A549 treated with CpdA at 1 μM for 4 hours (cell line): ENCODE measurements around the gene HERC4. TPM values are rescaled to one million over a fixed set of nuclear protein-coding genes. Genes with fewer than 3 reads are reported as not detected.

Source experiments
- total RNA-seq: library from RNA; stranded (reverse); fragments of 200-300 nt; extraction: Qiagen RNA extraction; gene quantifications from 5 replicates; pipeline ENCODE4 v1.2.3, GENCODE V29; 2022; ENCODE audit warnings: low read depth

HERC4 gene, protein sequence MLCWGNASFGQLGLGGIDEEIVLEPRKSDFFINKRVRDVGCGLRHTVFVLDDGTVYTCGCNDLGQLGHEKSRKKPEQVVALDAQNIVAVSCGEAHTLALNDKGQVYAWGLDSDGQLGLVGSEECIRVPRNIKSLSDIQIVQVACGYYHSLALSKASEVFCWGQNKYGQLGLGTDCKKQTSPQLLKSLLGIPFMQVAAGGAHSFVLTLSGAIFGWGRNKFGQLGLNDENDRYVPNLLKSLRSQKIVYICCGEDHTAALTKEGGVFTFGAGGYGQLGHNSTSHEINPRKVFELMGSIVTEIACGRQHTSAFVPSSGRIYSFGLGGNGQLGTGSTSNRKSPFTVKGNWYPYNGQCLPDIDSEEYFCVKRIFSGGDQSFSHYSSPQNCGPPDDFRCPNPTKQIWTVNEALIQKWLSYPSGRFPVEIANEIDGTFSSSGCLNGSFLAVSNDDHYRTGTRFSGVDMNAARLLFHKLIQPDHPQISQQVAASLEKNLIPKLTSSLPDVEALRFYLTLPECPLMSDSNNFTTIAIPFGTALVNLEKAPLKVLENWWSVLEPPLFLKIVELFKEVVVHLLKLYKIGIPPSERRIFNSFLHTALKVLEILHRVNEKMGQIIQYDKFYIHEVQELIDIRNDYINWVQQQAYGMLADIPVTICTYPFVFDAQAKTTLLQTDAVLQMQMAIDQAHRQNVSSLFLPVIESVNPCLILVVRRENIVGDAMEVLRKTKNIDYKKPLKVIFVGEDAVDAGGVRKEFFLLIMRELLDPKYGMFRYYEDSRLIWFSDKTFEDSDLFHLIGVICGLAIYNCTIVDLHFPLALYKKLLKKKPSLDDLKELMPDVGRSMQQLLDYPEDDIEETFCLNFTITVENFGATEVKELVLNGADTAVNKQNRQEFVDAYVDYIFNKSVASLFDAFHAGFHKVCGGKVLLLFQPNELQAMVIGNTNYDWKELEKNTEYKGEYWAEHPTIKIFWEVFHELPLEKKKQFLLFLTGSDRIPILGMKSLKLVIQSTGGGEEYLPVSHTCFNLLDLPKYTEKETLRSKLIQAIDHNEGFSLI
- total RNA-seq: 54.5 to 72.1 TPM (median 61.5 TPM) in 5 replicates

DNA sequence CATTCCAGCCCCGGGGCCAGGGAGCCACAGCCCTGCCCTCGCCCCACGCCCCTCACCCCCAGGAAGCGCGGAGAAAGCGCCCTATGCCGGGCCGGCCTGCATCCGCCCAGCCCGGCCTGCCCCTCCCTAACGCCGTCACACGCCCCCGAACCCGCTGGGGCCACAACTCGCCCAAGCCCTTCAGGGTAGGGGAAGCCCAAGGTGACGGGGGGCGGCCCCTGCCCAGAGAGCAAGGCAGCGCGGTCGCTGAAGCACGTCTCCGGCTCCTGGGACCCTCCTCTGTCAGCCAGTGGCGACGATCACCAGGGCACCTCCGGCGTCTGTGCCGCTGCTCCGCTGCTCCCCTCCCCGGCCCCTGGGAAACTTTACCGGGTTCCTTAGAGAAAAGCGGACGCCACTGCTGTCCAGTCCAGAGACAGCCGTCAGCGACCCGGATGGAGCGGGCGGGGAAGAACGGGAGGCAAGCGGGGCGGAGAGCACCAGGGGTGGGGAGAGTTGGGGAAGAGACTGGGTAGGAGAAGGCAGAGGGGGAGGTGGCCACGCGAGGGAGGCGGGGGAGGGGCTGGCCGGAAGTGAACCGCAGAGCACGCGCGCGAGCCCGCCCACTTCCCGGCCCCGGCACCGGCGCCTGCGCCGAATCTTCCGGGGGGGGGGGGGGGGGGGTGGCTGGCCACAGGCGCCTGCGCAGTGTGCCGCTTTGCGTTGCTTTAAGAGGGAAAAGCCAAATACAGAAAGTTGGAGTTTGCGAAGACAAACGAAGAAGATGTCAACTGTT, at the start of gene HERC4:
Gene HERC4, minus strand, starts transcription at position 509 of the 775 bp plus-strand sequence. CDS start 2,175 bp downstream, outside the sequence.

DNA sequence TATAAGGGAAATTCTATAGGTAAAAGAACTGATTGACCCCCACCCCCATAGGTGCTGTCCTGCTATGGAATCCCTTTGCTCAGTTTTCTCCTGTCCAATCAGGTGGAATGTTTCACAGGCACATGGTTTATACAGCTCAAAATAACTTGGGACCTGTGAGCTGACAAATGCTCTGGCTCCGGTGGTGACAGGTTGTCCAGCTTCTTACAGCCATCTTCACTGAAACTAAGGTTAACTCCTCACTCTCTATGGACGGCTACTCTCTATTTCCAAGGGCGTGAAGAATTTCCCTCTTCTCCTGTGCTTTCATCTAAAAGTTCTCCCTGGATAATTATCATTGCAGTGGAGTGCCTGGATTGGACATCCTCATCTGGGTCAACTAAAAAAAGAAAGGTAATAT, 34.2 kb upstream of the HERC4 start, which contains the start of gene MYPN:
Gene MYPN, plus strand, starts transcription at position 158 of the 400 bp plus-strand sequence. CDS start 11,951 bp downstream, outside the sequence.

GRCh38 chr10:67884313-67884841, 190.7 kb downstream of the HERC4 start, which contains the start of gene SIRT1:
TSS of gene SIRT1 (plus strand) at chr10:67884656. CDS start at chr10:67884722, 66 bp downstream.

Other genes with a start within 250 kb of the HERC4 start
- 56.2 to 75.8 TPM (median 66.0 TPM) in 5 replicates for gene DNAJC12, start 237.1 kb downstream of the HERC4 start, total RNA-seq
- 25.6 to 32.3 TPM (median 26.5 TPM) in 5 replicates for gene SIRT1, start 190.6 kb downstream of the HERC4 start, total RNA-seq
- 2.5 to 4.0 TPM (median 2.7 TPM) in 5 replicates for gene MYPN, start 34.2 kb upstream of the HERC4 start, total RNA-seq
- gene ATOH7, start 156.8 kb upstream of the HERC4 start, total RNA-seq: 0.17 to 0.48 TPM (median 0.31 TPM) in 5 replicates